ENCODE results near the gene TEPSIN. TPM values are rescaled to one million over a fixed set of nuclear protein-coding genes. Genes with fewer than 3 reads are reported as not detected.

Gene TEPSIN, protein sequence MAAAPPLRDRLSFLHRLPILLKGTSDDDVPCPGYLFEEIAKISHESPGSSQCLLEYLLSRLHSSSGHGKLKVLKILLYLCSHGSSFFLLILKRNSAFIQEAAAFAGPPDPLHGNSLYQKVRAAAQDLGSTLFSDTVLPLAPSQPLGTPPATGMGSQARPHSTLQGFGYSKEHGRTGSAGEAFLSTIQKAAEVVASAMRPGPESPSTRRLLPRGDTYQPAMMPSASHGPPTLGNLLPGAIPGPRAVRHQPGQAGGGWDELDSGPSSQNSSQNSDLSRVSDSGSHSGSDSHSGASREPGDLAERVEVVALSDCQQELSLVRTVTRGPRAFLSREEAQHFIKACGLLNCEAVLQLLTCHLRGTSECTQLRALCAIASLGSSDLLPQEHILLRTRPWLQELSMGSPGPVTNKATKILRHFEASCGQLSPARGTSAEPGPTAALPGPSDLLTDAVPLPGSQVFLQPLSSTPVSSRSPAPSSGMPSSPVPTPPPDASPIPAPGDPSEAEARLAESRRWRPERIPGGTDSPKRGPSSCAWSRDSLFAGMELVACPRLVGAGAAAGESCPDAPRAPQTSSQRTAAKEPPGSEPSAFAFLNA
- polyA plus RNA-seq (ENCODE audit: low read depth in 6 of 6) = 10 to 100 TPM in 1 of 6 donors, 1 to 10 TPM in 5; 4.5 to 16.8 (median 7.6) TPM

DNA sequence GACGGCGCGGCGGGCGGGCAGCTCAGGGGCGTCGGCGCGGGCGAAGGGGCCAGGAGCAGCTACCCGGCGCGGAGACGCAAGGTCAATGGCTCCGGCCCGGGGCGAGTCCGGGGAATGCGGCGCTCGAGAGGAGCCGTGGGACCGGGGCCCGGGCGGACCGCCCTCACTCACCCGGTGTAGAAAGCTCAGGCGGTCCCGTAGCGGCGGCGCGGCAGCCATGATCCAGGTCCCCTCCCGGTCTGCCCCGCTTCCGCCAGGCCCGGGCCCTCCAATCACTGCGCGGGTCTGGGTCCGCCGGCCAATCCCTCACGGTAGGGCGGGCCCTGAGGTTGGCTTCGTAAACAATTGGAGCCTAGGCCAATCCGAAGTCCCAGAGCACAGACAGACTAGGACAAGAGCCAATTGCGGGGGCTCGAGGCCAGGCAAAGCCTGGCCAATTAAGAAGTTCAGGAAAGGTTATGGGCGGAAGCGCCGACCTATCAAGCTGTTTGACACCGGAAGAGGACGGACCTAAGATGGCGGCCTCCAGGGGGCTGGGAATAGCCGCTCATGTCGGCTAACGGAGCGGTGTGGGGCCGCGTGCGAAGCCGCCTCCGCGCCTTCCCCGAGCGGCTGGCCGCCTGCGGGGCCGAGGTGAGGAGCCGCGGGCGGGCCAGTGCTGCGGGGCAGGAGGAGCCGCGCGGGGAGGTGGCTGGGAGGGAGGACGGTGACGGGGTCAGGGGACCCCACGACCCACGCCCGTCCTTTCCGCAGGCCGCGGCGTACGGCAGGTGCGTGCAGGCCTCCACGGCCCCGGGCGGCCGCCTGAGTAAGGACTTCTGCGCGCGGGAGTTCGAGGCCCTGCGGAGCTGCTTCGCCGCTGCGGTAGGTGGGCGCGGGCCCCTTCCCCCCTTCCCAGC, at the start of gene TEPSIN, which contains the start of gene NDUFAF8:
TSS of gene TEPSIN (minus strand) at position 241 of the 899 bp plus-strand sequence. CDS start at position 219, 22 bp downstream.
TSS of gene NDUFAF8 (plus strand) at position 504 of the 899 bp plus-strand sequence. CDS start at position 550, 46 bp downstream.
- peak; percentile 97 for DNase-seq
- no peaks in the 10 kb centered on the region for H3K36me3 Mint-ChIP-seq
- peak within 1 kb of the TSS; percentile 85 to 95 (median 90) for H3K27ac Mint-ChIP-seq
- peak within 1 kb of the TSS; percentile 88 to 98 (median 95) for H3K4me3 Mint-ChIP-seq
- no peaks in the 10 kb centered on the region for H3K27me3 Mint-ChIP-seq
- H3K9me3 Mint-ChIP-seq = no peaks in the 10 kb centered on the region
- H3K4me1 Mint-ChIP-seq = peaks cover 28 to 49% (median 39%) of the 10 kb centered on the region in 3 donors
- ATAC-seq (ENCODE audit: low read depth in 2 of 2) = peak; percentile 94 to 95

DNA sequence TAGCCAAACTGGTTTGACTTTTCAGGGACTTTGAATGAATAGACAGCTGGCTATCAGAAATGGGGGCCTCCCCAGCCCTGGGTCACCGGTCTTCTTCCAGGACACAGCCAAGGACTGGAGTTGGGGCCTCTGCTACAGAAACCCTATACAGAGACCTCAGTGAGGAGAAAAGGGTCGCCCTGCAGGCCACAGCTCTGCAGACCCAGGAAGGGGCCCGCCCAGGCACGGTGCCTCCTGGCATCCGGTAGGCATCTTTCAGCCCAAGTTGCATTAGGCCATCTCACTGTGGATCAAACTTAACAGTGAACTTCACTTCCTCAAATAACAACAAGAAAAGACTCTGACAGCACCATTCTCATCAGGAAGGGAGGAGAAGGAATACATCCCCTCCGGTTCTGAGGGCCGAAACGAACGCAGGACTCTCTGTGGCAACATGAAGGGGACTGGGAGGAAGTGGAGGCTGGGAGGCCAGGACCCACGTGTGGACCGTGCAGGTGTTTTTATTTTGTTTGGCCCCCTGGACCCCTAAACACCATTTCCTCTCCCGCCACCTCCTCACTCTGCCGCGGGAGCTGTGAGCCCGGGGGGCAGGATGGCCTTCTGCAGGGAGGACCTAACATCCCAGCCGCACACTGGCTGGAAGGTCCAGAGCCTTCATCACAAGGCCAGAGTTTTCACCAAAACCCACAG, 49.0 kb upstream of the TEPSIN start:
- Mint-ChIP-seq H3K27ac (peak overlapping the region in 4 of 6 donors; percentile 8 to 79 (median 39)), H3K4me3 (peak overlapping the region in 1 of 8 donors; percentile 18), H3K4me1 (peaks cover 28 to 42% (median 42%) of the 10 kb centered on the region in 3 donors), H3K36me3 (no peaks in the 10 kb centered on the region), H3K9me3 (no peaks in the 10 kb centered on the region), H3K27me3 (no peaks in the 10 kb centered on the region)
- DNase-seq = no peak
- no peak for ATAC-seq (ENCODE audit: low read depth in 2 of 2)

DNA sequence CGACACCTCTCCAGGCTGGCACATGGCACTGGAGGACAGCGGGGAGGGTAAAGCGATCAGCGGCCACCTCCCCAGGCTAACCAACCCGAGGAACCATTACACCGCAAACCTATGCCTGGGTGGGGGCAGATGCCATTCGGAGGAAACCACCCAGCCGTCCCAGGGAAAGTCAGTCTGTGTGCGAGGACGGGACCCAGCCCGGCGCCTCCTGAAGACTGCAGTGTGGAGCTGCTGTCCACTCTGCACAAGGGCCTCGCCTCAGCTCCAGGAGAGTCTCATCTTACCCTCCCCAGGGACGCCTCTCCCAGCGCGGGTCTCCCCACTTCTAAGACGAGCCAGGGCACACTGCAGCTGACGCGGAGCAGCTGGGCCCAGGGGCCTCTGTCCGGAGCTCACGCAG, 48.3 kb upstream of the TEPSIN start:
- peaks cover 28 to 42% (median 37%) of the 10 kb centered on the region in 3 donors for H3K4me1 Mint-ChIP-seq
- no peaks in the 10 kb centered on the region for H3K36me3 Mint-ChIP-seq
- H3K27ac Mint-ChIP-seq = peak overlapping the region in 5 of 6 donors; percentile 38 to 59 (median 42)
- no peak for ATAC-seq (ENCODE audit: low read depth in 2 of 2)
- no peaks in the 10 kb centered on the region for H3K27me3 Mint-ChIP-seq
- H3K4me3 Mint-ChIP-seq = peak overlapping the region in 5 of 8 donors; percentile 19 to 88 (median 55)
- H3K9me3 Mint-ChIP-seq = no peaks in the 10 kb centered on the region
- DNase-seq = no peak

DNA sequence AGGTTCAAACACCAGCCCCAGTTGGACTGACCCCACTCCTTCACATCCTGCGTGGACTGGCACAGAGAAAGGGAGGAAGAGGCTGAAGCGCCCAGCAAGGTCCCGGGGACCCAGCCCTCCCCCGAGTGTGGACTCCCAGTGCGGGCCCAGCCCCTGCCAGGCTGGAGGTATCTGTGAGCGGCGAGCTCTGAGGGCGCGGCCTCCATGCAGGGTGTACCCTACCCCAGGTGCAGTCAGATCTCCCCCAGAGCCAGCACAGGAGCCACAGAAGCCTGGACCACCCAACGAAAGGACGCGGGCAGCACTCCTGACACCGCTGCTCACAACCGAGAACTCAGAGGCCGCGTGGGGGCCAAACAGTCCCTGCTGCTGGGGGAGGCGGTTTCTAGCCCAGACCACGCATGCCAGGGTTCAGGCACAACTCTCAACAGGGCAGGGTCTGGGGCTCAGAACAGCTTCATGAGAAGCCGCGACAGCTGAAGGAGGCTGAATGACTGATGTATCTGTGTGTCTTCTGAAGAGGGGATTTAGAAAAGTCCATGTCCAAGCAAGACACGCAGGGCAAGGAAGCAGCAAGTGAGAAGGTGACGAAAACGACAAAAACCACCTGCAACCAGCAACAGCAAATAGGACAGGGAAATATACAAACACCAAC, 47.8 kb upstream of the TEPSIN start:
- Mint-ChIP-seq H3K4me3 (peak overlapping the region in 7 of 8 donors; percentile 59 to 88 (median 87)), H3K27me3 (no peaks in the 10 kb centered on the region), H3K27ac (peak overlapping the region in 5 of 6 donors; percentile 42 to 87 (median 59)), H3K36me3 (no peaks in the 10 kb centered on the region), H3K4me1 (peaks cover 25 to 40% (median 35%) of the 10 kb centered on the region in 3 donors), H3K9me3 (no peaks in the 10 kb centered on the region)
- ATAC-seq (ENCODE audit: low read depth in 2 of 2) = no peak
- DNase-seq = no peak

DNA sequence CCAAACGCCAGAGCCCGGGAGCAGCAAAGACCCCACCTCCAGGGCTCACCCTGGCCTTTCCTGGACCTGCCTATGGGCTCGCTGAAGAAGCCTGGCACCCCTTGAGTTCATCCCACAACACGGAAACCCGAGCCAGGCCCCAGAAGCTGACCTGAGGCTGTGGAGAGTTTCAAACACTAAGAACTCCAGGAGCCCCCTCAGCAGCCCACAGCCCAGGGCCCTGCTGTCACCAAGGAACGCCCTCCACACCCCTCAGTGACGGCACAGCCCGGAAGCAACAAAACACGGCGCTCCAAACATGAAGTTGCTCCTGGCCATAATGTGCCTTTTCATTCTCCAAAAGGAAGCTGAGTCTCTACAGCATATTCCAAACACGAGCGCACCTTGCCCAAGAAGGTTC, 47.0 kb upstream of the TEPSIN start:
- Mint-ChIP-seq H3K36me3 (no peaks in the 10 kb centered on the region), H3K27ac (peak overlapping the region in 4 of 6 donors; percentile 73 to 89 (median 84)), H3K27me3 (no peaks in the 10 kb centered on the region), H3K9me3 (no peaks in the 10 kb centered on the region), H3K4me1 (peaks cover 22 to 32% (median 32%) of the 10 kb centered on the region in 3 donors), H3K4me3 (peak overlapping the region; percentile 84 to 93 (median 88))
- ATAC-seq (ENCODE audit: low read depth in 2 of 2) (no peak), DNase-seq (no peak)

DNA sequence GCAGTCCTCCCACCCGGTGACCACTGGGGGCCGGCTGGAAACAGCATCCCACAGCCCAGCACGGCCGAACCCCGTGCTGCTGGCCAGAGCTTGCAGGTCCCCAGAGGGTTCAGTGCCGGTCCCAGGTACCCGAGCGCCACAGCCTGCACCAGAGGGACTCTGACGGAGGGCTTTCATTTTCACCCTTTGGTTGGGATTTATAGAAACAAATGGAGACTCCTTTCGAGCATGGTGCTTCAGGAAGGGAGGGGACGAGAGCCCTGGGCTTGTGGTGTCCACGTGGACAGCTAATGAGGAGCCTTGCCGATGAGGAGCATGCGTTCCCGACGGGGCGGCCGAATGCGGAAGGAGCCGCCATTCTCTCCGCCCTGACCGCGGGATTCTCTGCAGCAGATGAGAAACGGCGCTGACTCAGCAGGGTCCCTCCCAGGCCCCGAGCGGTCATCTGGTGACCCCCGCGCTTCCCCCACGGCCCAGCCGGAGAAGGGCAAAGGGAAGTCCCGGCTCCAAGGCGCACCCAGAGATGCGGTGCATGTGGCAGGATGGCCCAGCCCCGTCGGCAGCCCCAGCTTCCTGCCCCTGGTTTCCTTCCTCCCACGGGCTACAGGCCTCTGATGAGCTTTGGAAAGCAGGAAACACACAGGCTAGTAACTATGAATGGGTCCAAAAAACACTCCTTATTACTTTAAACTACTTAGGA, 46.5 kb upstream of the TEPSIN start:
- DNase-seq (peak; percentile 30), ATAC-seq (ENCODE audit: low read depth in 2 of 2) (peak; percentile 66 to 70)
- H3K4me3 Mint-ChIP-seq = peak overlapping the region; percentile 84 to 93 (median 88)
- H3K27ac Mint-ChIP-seq = peak overlapping the region in 4 of 6 donors; percentile 82 to 89 (median 86)
- no peaks in the 10 kb centered on the region for H3K27me3 Mint-ChIP-seq
- peaks cover 0 to 3% of the 10 kb centered on the region in 2 donors for H3K36me3 Mint-ChIP-seq
- H3K4me1 Mint-ChIP-seq = peaks cover 22 to 32% (median 29%) of the 10 kb centered on the region in 3 donors
- no peaks in the 10 kb centered on the region for H3K9me3 Mint-ChIP-seq

DNA sequence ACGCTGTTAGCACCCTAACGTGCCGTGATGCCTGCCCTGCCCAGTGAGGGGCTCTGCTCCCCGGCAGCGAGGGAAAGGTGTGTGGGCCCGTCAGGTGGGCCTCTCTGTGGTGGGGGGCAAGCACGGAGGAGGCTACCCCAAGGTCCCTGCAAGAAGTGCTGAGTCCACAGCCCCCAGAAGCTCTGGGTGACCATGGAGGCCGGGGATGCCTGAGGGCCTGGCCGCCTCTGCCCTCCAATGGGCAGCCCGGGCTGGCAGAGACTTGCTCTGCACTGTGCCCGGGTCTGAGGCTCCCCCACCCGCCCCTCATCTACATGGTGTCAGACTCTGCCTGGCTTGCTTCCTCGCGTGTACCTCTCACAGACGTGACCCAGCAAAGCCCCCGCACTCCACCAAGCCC, 44.0 kb upstream of the TEPSIN start:
- Mint-ChIP-seq H3K9me3 (no peaks in the 10 kb centered on the region), H3K36me3 (peaks cover 0 to 7% of the 10 kb centered on the region in 2 donors), H3K4me3 (peak overlapping the region in 3 of 8 donors; percentile 12 to 22 (median 15)), H3K27me3 (no peaks in the 10 kb centered on the region), H3K4me1 (peaks cover 18 to 32% (median 24%) of the 10 kb centered on the region in 3 donors), H3K27ac (peak overlapping the region in 1 of 6 donors; percentile 70)
- no peak for ATAC-seq (ENCODE audit: low read depth in 2 of 2)
- no peak for DNase-seq

DNA sequence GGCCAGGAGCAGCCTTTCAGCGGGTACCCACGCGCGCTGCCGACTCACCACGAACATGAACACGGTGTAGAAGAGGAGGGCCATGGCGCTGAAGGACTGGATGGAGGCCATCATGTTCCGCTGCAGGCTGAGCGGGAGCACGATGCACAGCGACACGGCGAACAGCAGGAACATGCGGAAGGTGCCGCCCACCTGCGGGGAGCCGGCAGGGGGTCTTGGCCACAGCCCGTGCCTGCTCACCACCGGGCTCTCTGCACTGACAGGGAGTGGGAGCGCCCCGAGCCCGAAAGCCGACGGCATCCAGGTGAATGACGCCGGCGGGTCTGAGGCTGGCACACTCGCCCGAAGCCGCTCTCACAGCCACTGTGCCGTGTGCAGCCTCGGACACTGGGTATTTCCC, 43.3 kb upstream of the TEPSIN start:
- Mint-ChIP-seq H3K27ac (no peak overlapping the region), H3K36me3 (peaks cover 0 to 7% of the 10 kb centered on the region in 2 donors), H3K4me1 (peaks cover 17 to 25% (median 18%) of the 10 kb centered on the region in 3 donors), H3K27me3 (no peaks in the 10 kb centered on the region), H3K4me3 (no peak overlapping the region), H3K9me3 (no peaks in the 10 kb centered on the region)
- no peak for ATAC-seq (ENCODE audit: low read depth in 2 of 2)
- DNase-seq = no peak

DNA sequence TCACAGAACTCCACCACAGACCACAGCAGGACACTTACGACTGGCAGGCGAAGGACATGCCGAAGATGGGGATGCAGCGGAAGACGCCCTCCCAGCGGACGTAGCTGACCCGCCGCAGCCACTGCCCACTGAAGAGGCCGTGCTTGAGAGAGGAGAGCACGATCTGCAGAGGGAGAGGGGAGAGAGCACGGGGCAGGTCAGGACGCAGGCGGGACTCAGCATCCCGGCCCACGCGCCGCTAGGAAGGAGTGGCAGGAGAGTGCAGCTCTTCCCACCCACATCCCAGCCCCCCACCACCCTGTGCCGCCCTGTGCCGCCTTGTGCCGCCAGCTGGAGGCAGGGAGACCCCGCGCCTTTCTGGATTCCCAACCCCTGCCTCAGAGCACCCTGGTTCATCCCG, 41.7 kb upstream of the TEPSIN start:
- H3K4me1 Mint-ChIP-seq = peaks cover 8 to 15% (median 10%) of the 10 kb centered on the region in 3 donors
- H3K9me3 Mint-ChIP-seq = no peaks in the 10 kb centered on the region
- no peaks in the 10 kb centered on the region for H3K27me3 Mint-ChIP-seq
- DNase-seq (no peak), ATAC-seq (ENCODE audit: low read depth in 2 of 2) (no peak)
- peak overlapping the region in 1 of 6 donors; percentile 24 for H3K27ac Mint-ChIP-seq
- H3K4me3 Mint-ChIP-seq = no peak overlapping the region
- peaks cover 0 to 12% of the 10 kb centered on the region in 2 donors for H3K36me3 Mint-ChIP-seq

DNA sequence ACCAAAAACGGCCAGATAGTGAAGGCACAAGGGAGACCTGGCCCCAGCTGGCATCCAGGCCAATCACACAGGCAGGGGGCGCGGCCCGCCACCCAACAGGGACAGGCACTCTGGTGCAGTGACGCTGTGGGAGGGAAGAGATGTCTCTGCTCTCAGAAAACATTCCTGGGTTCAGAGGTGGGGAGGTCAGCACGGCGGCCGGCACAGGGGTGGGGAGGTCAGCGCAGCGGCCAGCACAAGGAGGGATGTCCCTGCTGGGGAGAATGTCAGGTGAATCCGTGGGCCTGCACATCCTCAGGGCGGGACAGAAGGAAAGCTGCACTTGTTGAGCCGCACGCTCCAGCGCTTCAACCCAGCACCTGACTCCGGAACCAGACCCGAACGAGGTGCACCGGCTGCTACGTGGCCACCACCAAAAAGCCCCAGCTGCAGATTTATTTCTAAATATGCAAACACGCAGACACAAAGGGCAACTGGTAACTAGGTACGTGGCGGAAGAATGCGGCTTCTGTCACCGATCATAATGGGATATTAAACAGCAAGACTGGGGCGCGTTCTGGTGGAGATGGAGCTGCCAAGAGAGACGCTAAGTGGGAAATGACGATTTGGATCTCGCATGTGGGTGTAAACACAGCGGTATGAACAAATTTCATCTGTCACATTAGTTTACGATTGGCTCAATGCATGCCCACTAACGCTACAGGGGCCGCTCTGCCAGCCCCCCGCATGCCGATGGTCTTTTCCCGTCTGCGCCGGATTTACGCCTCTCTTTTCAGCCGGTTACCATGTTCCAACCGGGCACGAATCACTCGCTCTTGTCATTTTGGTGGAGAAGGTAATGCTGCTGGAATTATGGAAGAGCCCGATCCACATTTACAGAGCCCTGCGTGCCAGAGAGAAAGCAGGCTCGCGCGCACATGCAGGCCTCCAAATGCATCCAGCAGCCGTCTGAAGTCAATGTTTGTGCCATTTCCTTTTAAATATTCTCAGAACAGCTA, 40.7 kb upstream of the TEPSIN start:
- ATAC-seq (ENCODE audit: low read depth in 2 of 2) (no peak), DNase-seq (no peak)
- Mint-ChIP-seq H3K4me1 (peaks cover 0 to 5% (median under 1%) of the 10 kb centered on the region in 3 donors), H3K27ac (no peak overlapping the region), H3K27me3 (no peaks in the 10 kb centered on the region), H3K36me3 (peaks cover 0 to 13% of the 10 kb centered on the region in 2 donors), H3K9me3 (no peaks in the 10 kb centered on the region), H3K4me3 (no peak overlapping the region)

DNA sequence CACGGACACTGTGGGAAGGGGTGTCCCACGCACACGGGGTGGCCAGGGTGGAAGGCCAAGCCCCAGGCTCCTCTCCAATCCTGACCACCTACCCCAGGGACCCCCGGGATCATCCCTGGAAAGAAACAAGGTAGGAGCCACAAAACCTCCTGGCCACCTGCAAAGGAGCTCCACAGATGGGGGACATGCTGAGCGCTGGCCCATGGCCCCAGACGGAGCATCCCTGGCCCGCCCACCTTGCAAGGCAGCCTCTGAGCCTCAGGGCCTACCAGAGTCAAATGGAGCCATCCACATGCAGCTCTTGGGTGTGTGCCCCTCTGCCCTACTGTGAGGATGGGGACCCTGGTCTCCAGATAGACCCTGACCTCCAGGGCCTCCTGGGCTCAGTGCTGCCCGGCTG, 40.0 kb upstream of the TEPSIN start:
- no peak overlapping the region for H3K4me3 Mint-ChIP-seq

More for the DNA sequence above, 40.0 kb upstream of the TEPSIN start:
- H3K36me3 Mint-ChIP-seq = peaks cover 0 to 13% of the 10 kb centered on the region in 2 donors
- no peaks in the 10 kb centered on the region for H3K9me3 Mint-ChIP-seq
- no peak overlapping the region for H3K27ac Mint-ChIP-seq
- no peaks in the 10 kb centered on the region for H3K4me1 Mint-ChIP-seq
- DNase-seq (no peak), ATAC-seq (ENCODE audit: low read depth in 2 of 2) (no peak)
- no peaks in the 10 kb centered on the region for H3K27me3 Mint-ChIP-seq
